Mesenchymal stem cell (in vitro differentiated cells and primary cell): ENCODE results near the gene IL36G.

ENCODE experiments used
- DNase-seq: peaks from one replicate; pipeline ENCODE4 v3.0.0-alpha.2; 2013
- H2AFZ ChIP-seq: one replicate; pipeline ENCODE4 v1.6.1; 2013; ENCODE audit warnings: low read depth, mild to moderate bottlenecking, control low read depth, inconsistent platforms, low read length, moderate library complexity
- H2AK5ac ChIP-seq: 2 replicates; pipeline ENCODE4 v1.6.1; 2013; ENCODE audit warnings: low read length, moderate library complexity, mild to moderate bottlenecking, inconsistent platforms; ENCODE audit not compliant: severe bottlenecking
- H2BK120ac ChIP-seq: one replicate; pipeline ENCODE4 v1.6.1; 2013; ENCODE audit warnings: low read depth, mild to moderate bottlenecking, inconsistent platforms, low read length, moderate library complexity
- H2BK12ac ChIP-seq, 2 experiments: one replicate each; pipeline ENCODE4 v1.6.1; 2013; ENCODE audit warnings: inconsistent platforms in 2 of 2, low read length in 2 of 2, mild to moderate bottlenecking in 2 of 2, moderate library complexity in 2 of 2, control low read depth in 1 of 2
- H2BK15ac ChIP-seq: one replicate; pipeline ENCODE4 v1.6.1; 2013; ENCODE audit warnings: mild to moderate bottlenecking, low read depth, inconsistent platforms; ENCODE audit not compliant: poor library complexity, severe bottlenecking
- H2BK5ac ChIP-seq: 2 replicates; pipeline ENCODE4 v1.6.1; 2013; ENCODE audit warnings: low read depth, mild to moderate bottlenecking, low read length, control low read depth, inconsistent platforms; ENCODE audit not compliant: poor library complexity, severe bottlenecking
- H3K14ac ChIP-seq, 2 experiments: one replicate each; pipeline ENCODE4 v1.6.1; 2013; ENCODE audit warnings: inconsistent platforms in 2 of 2, low read length in 2 of 2, control low read depth in 1 of 2, mild to moderate bottlenecking in 1 of 2, moderate library complexity in 1 of 2
- H3K18ac ChIP-seq, 2 experiments: one replicate each; pipeline ENCODE4 v1.6.1; 2013; ENCODE audit warnings: inconsistent platforms in 2 of 2, low read length in 2 of 2, control low read depth in 1 of 2, low read depth in 1 of 2, mild to moderate bottlenecking in 1 of 2
- H3K23ac ChIP-seq, 2 experiments: one replicate each; pipeline ENCODE4 v1.6.1; 2013; ENCODE audit warnings: inconsistent platforms in 2 of 2, low read length in 2 of 2, mild to moderate bottlenecking in 2 of 2, moderate library complexity in 2 of 2, control low read depth in 1 of 2
- H3K27ac ChIP-seq: 2 replicates; pipeline ENCODE4 v1.5.1; 2013; ENCODE audit warnings: mild to moderate bottlenecking, moderate library complexity, low read length, control low read depth, inconsistent platforms; ENCODE audit not compliant: poor library complexity, severe bottlenecking
- H3K27me3 ChIP-seq, 2 experiments: 2 replicates each; pipeline versions ENCODE4 v1.6.1 to v1.7.0; 2013; ENCODE audit warnings: low read length in 2 of 2, mild to moderate bottlenecking in 2 of 2, moderate library complexity in 2 of 2, control low read depth in 1 of 2, inconsistent platforms in 1 of 2; ENCODE audit not compliant: control insufficient read depth in 1 of 2, insufficient read depth in 1 of 2
- H3K36me3 ChIP-seq, 2 experiments: 2 replicates each; pipeline versions ENCODE4 v1.6.1 to v1.7.0; 2013; ENCODE audit warnings: low read length in 2 of 2, control low read depth in 1 of 2, inconsistent platforms in 1 of 2, low read depth in 1 of 2, mild to moderate bottlenecking in 1 of 2; ENCODE audit not compliant: insufficient read depth in 2 of 2, control insufficient read depth in 1 of 2
- H3K4ac ChIP-seq, 2 experiments: one replicate each; pipeline ENCODE4 v1.6.1; 2013; ENCODE audit warnings: inconsistent platforms in 2 of 2, low read length in 2 of 2, mild to moderate bottlenecking in 2 of 2, moderate library complexity in 2 of 2, control low read depth in 1 of 2, low read depth in 1 of 2
- H3K4me1 ChIP-seq: 2 replicates; pipeline ENCODE4 v1.6.1; 2013; ENCODE audit warnings: low read depth, low read length, control low read depth; ENCODE audit not compliant: control insufficient read depth, insufficient read depth
- H3K4me2 ChIP-seq: 2 replicates; pipeline ENCODE4 v1.6.1; 2013; ENCODE audit warnings: low read length, mild to moderate bottlenecking, inconsistent platforms; ENCODE audit not compliant: poor library complexity, severe bottlenecking
- H3K4me3 ChIP-seq, 2 experiments: 2 replicates each; pipeline versions ENCODE4 v1.5.1 to v1.7.0; 2013; ENCODE audit warnings: low read length in 2 of 2, mild to moderate bottlenecking in 2 of 2, control low read depth in 1 of 2, low read depth in 1 of 2; ENCODE audit not compliant: insufficient read depth in 1 of 2
- H3K79me1 ChIP-seq: replicated peaks from 2 replicates; pipeline ENCODE4 v1.6.1; 2013; ENCODE audit warnings: mild to moderate bottlenecking, control low read depth, low read length, inconsistent platforms; ENCODE audit not compliant: poor library complexity, severe bottlenecking
- H3K9ac ChIP-seq: 2 replicates; pipeline ENCODE4 v1.7.0; 2013; ENCODE audit warnings: mild to moderate bottlenecking, low read length, moderate library complexity
- H3K9me3 ChIP-seq: 2 replicates; pipeline ENCODE4 v1.7.0; 2013; ENCODE audit warnings: mild to moderate bottlenecking, low read length; ENCODE audit not compliant: control insufficient read depth
- H4K8ac ChIP-seq: one replicate; pipeline ENCODE4 v1.6.1; 2013; ENCODE audit warnings: inconsistent platforms, mild to moderate bottlenecking, low read length, moderate library complexity
- H4K91ac ChIP-seq: one replicate; pipeline ENCODE4 v1.6.1; 2013; ENCODE audit warnings: mild to moderate bottlenecking, low read length, inconsistent platforms
- WGBS: methylation state at CpG from one replicate; pipeline ENCODE4 v1.1.7; 2013; ENCODE audit warnings: mixed read lengths; 5-methylcytosine and 5-hydroxymethylcytosine counted together

Gene IL36G

GRCh38 chr2:112972423-112973086, 5.3 kb upstream of the IL36G start:
- no peaks in the 10 kb centered on the region for H3K4me1 ChIP-seq
- peaks cover 55 to 62% of the 10 kb centered on the region in 2 experiments for H3K27me3 ChIP-seq
- no peaks in the 10 kb centered on the region for H3K9me3 ChIP-seq
- no peak overlapping the region for H3K23ac ChIP-seq
- H2AK5ac ChIP-seq = no peak overlapping the region
- no peak overlapping the region for H4K91ac ChIP-seq
- WGBS = 89% methylated on average over 4 of the region's 5 CpGs
- no peak overlapping the region for H2BK12ac ChIP-seq
- H3K79me1 ChIP-seq = no peaks in the 10 kb centered on the region
- no peak overlapping the region for H3K4me2 ChIP-seq
- no peak for DNase-seq
- no peak overlapping the region for H3K18ac ChIP-seq
- no peak overlapping the region for H2BK5ac ChIP-seq
- H3K4ac ChIP-seq = no peak overlapping the region
- H4K8ac ChIP-seq = no peak overlapping the region
- H3K9ac ChIP-seq = no peak overlapping the region
- no peak overlapping the region for H3K4me3 ChIP-seq
- H3K36me3 ChIP-seq = no peaks in the 10 kb centered on the region
- no peak overlapping the region for H2AFZ ChIP-seq
- no peak overlapping the region for H3K14ac ChIP-seq
- H2BK15ac ChIP-seq = no peak overlapping the region
- no peak overlapping the region for H3K27ac ChIP-seq
- H2BK120ac ChIP-seq = no peak overlapping the region

DNA sequence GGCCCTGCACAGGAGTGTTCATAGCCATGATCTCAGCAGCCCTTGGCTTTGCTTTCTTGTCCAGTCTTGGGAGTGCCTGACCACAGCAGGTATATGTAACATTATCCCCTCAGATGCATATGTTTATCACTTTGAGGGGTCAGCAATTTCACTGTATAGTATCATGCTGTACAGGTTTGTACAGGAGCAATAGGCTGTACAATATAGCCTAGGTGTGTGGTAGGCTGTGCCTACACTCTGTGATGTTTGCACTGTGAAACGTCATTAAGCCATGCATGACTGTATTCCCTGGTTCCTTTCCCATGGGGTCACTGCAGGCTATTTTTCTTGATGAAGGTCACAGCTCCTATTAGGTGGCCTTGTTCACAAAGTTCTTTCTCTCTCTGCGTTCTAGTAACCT, 4.7 kb upstream of the IL36G start:
- Histone ChIP-seq H2BK5ac (no peak overlapping the region), H3K4me1 (no peaks in the 10 kb centered on the region), H2AK5ac (no peak overlapping the region), H3K9ac (no peak overlapping the region), H4K91ac (no peak overlapping the region), H2BK12ac (no peak overlapping the region), H3K27me3 (peaks cover 58 to 68% of the 10 kb centered on the region in 2 experiments), H2BK15ac (no peak overlapping the region), H3K18ac (no peak overlapping the region), H3K4me2 (no peak overlapping the region), H3K23ac (no peak overlapping the region), H3K79me1 (no peaks in the 10 kb centered on the region), H2BK120ac (no peak overlapping the region), H4K8ac (no peak overlapping the region), H3K4ac (no peak overlapping the region), H3K27ac (no peak overlapping the region), H3K14ac (no peak overlapping the region), H2AFZ (no peak overlapping the region), H3K36me3 (no peaks in the 10 kb centered on the region), H3K4me3 (no peak overlapping the region), H3K9me3 (no peaks in the 10 kb centered on the region)
- no peak for DNase-seq
- WGBS = 46% methylated on average over 2 of the region's 2 CpGs

DNA sequence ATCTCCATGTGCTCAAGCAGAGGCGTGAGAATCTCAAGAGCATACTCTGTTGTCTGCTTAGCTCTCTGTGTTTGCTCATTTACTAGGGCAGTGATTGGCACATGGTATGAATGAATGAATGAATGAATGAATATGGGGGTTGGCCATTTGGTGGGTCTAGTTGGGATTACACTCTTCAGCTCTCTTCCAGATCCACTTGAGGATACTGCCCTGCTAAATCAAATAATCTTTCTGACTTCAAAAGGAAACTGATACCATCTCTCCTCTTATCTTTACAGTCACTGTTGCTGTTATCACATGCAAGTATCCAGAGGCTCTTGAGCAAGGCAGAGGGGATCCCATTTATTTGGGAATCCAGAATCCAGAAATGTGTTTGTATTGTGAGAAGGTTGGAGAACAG, 1.9 kb downstream of the IL36G start:
- 86% methylated on average over 1 of the region's 1 CpG for WGBS
- H3K14ac ChIP-seq = no peak overlapping the region
- H2BK12ac ChIP-seq = no peak overlapping the region
- no peak overlapping the region for H4K8ac ChIP-seq
- H2AFZ ChIP-seq = no peak overlapping the region
- H3K36me3 ChIP-seq = no peaks in the 10 kb centered on the region
- H3K79me1 ChIP-seq = no peaks in the 10 kb centered on the region
- H3K4me1 ChIP-seq = no peaks in the 10 kb centered on the region
- no peak overlapping the region for H3K4me3 ChIP-seq
- H2BK15ac ChIP-seq = no peak overlapping the region
- no peak overlapping the region for H3K4me2 ChIP-seq
- peaks cover 68 to 74% of the 10 kb centered on the region in 2 experiments for H3K27me3 ChIP-seq
- no peaks in the 10 kb centered on the region for H3K9me3 ChIP-seq
- H2AK5ac ChIP-seq = no peak overlapping the region
- H2BK5ac ChIP-seq = no peak overlapping the region
- H4K91ac ChIP-seq = no peak overlapping the region
- no peak for DNase-seq
- no peak overlapping the region for H2BK120ac ChIP-seq
- H3K4ac ChIP-seq = no peak overlapping the region
- no peak overlapping the region for H3K18ac ChIP-seq
- no peak overlapping the region for H3K23ac ChIP-seq
- H3K27ac ChIP-seq = no peak overlapping the region
- no peak overlapping the region for H3K9ac ChIP-seq

DNA sequence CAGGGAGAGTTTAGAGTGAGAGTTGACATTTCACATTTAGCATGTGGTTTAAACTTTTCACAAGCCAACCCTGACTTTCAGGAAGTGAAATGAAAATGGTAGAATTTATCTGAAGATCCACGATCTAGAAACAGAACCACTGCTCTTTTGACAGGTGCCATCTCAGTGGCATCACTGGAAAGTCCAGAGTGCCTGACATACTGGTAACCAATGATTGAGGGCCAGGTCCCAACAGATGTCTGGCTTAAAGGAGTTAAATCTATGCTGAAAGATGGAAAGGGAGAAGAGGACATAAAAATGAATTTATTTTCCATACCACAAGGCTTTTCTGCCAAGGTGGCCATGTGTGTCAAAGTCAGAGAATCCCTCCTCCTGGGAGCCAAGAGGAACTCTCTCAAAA, 2.7 kb downstream of the IL36G start:
- Histone ChIP-seq H3K36me3 (no peaks in the 10 kb centered on the region), H2AFZ (no peak overlapping the region), H3K4me2 (no peak overlapping the region), H3K79me1 (no peaks in the 10 kb centered on the region), H2BK12ac (no peak overlapping the region), H3K27ac (no peak overlapping the region), H4K8ac (no peak overlapping the region), H3K4me1 (no peaks in the 10 kb centered on the region), H3K27me3 (peaks cover 64 to 74% of the 10 kb centered on the region in 2 experiments), H4K91ac (no peak overlapping the region), H2BK120ac (no peak overlapping the region), H3K9ac (no peak overlapping the region), H3K14ac (no peak overlapping the region), H3K9me3 (no peaks in the 10 kb centered on the region), H3K4me3 (no peak overlapping the region), H3K18ac (no peak overlapping the region), H2AK5ac (no peak overlapping the region), H2BK15ac (no peak overlapping the region), H2BK5ac (no peak overlapping the region), H3K4ac (no peak overlapping the region), H3K23ac (no peak overlapping the region)
- WGBS = 83% methylated on average over 1 of the region's 1 CpG
- no peak for DNase-seq
